HPDE6-E6E7 (cell line): ENCODE results near the gene ETV5.
"Not testable (repeated sequence)": the region's sequence is repeated elsewhere in the genome, so short reads cannot be mapped to it uniquely, and the experiment has no call there.

ENCODE experiments used
- DNase-seq: peaks from one replicate; pipeline ENCODE4 v3.0.0; 2011; ENCODE audit warnings: missing footprints; ENCODE audit errors: extremely low spot score

ETV5 gene

GRCh38 chr3:186067360-186068242 lies 41.3 kb downstream of the ETV5 start:
- no peak for DNase-seq

- no peak for DNase-seq
Measured at GRCh38 chr3:186060222-186060621, 48.7 kb downstream of the ETV5 start.

GRCh38 chr3:186059192-186059591 lies 49.7 kb downstream of the ETV5 start:
- DNase-seq = no peak

- no peak for DNase-seq
Measured at GRCh38 chr3:186058225-186058624, 50.7 kb downstream of the ETV5 start.

- DNase-seq = peak; percentile 31
Measured at GRCh38 chr3:186057594-186057993, 51.3 kb downstream of the ETV5 start.

- DNase-seq = no peak
Measured at GRCh38 chr3:186054792-186055352, 54.0 kb downstream of the ETV5 start.

GRCh38 chr3:186053954-186054791 lies 54.7 kb downstream of the ETV5 start:
- DNase-seq = no peak

- no peak for DNase-seq
Measured at GRCh38 chr3:186052096-186052840, 56.6 kb downstream of the ETV5 start.

- no peak for DNase-seq
Measured at GRCh38 chr3:186049001-186049400, 59.9 kb downstream of the ETV5 start.

- no peak for DNase-seq
Measured at GRCh38 chr3:186048119-186048518, 60.8 kb downstream of the ETV5 start.

GRCh38 chr3:186046838-186047237 lies 62.1 kb downstream of the ETV5 start:
- DNase-seq = no peak

- no peak for DNase-seq
Measured at GRCh38 chr3:186044968-186045367, 63.9 kb downstream of the ETV5 start.

- DNase-seq = no peak
Measured at GRCh38 chr3:186044427-186044826, 64.5 kb downstream of the ETV5 start.

GRCh38 chr3:186042521-186043202 lies 66.2 kb downstream of the ETV5 start:
- no peak for DNase-seq

- DNase-seq = no peak
Measured at GRCh38 chr3:186042036-186042435, 66.9 kb downstream of the ETV5 start.

- DNase-seq = no peak
Measured at GRCh38 chr3:186038360-186038759, 70.5 kb downstream of the ETV5 start.

- no peak for DNase-seq
Measured at GRCh38 chr3:186035277-186035676, 73.6 kb downstream of the ETV5 start.

GRCh38 chr3:186032321-186032720 lies 76.6 kb downstream of the ETV5 start:
- DNase-seq = no peak

- DNase-seq = not testable (repeated sequence)
Measured at GRCh38 chr3:186025993-186026392, 82.9 kb downstream of the ETV5 start.

- DNase-seq = no peak
Measured at GRCh38 chr3:186025161-186025560, 83.7 kb downstream of the ETV5 start.

GRCh38 chr3:186024210-186024609 lies 84.7 kb downstream of the ETV5 start:
- no peak for DNase-seq
